HepG2 (cell line): ENCODE results near the gene OPN3. TPM values are rescaled to one million over a fixed set of nuclear protein-coding genes. Genes with fewer than 3 reads are reported as not detected.

ENCODE experiments used
- CHCHD3 ChIP-seq: sonication (generic); formaldehyde crosslinking; IDR thresholded peaks from 2 replicates; pipeline ENCODE4 v1.8.0; 2022; ENCODE audit warnings: mild to moderate bottlenecking, missing genetic modification reagents, moderate library complexity
- FOXA1 ChIP-seq, 2 experiments: fragments of 450-650 bp in 1 of 2; sonication (generic) in 1 of 2; formaldehyde crosslinking in 1 of 2; IDR thresholded peaks; 2 replicates each; pipeline versions ENCODE4 v1.4.0 to v1.6.1; 2016 to 2020; ENCODE audit warnings: missing genetic modification reagents in 1 of 2
- HOXA9 ChIP-seq: sonication (generic); formaldehyde crosslinking; IDR thresholded peaks from 2 replicates; pipeline ENCODE4 v1.8.1; 2022; ENCODE audit warnings: missing genetic modification reagents, mild to moderate bottlenecking, moderate library complexity, borderline replicate concordance
- MTF1 ChIP-seq: sonication (generic); formaldehyde crosslinking; IDR thresholded peaks from 2 replicates; pipeline ENCODE4 v1.5.0; 2020; ENCODE audit warnings: missing genetic modification reagents
- NFRKB ChIP-seq: fragments of 450-650 bp; IDR thresholded peaks from 2 replicates; pipeline ENCODE4 v1.6.1; 2017
- PAF1 ChIP-seq: IDR thresholded peaks from 2 replicates; pipeline ENCODE4 v1.6.1; 2016; ENCODE audit warnings: missing genetic modification reagents, missing compliant biosample characterization
- SAFB2 ChIP-seq: sonication (generic); formaldehyde crosslinking; IDR thresholded peaks from 2 replicates; pipeline ENCODE4 v1.5.1; 2020; ENCODE audit warnings: missing genetic modification reagents, low read depth, mild to moderate bottlenecking, borderline replicate concordance
- TOPORS ChIP-seq: sonication (generic); formaldehyde crosslinking; IDR thresholded peaks from 2 replicates; pipeline ENCODE4 v1.8.0; 2023; ENCODE audit warnings: mild to moderate bottlenecking, missing genetic modification reagents
- YEATS4 ChIP-seq: sonication (generic); formaldehyde crosslinking; IDR thresholded peaks from 2 replicates; pipeline ENCODE4 v1.4.0; 2020; ENCODE audit warnings: missing genetic modification reagents, borderline replicate concordance
- ZBTB3 ChIP-seq: sonication (generic); formaldehyde crosslinking; IDR thresholded peaks from 2 replicates; pipeline ENCODE4 v1.4.0; 2020; ENCODE audit warnings: low read depth, mild to moderate bottlenecking, moderate library complexity, missing genetic modification reagents, borderline replicate concordance
- ZBTB7A ChIP-seq: sonication (generic); formaldehyde crosslinking; IDR thresholded peaks from 2 replicates; pipeline ENCODE4 v1.8.0; 2022; ENCODE audit warnings: mild to moderate bottlenecking, missing genetic modification reagents
- ZNF180 ChIP-seq: sonication (generic); formaldehyde crosslinking; IDR thresholded peaks from 2 replicates; pipeline ENCODE4 v1.4.0; 2020; ENCODE audit warnings: low read depth, missing genetic modification reagents, borderline replicate concordance
- ZNF207 ChIP-seq: fragments of 450-650 bp; IDR thresholded peaks from 2 replicates; pipeline ENCODE4 v1.6.1; 2016; ENCODE audit warnings: antibody characterized with exemption, borderline replicate concordance
- ZNF816 ChIP-seq: sonication (generic); formaldehyde crosslinking; IDR thresholded peaks from 2 replicates; pipeline ENCODE4 v1.8.0; 2022; ENCODE audit warnings: missing genetic modification reagents, mild to moderate bottlenecking, borderline replicate concordance
- ZSCAN21 ChIP-seq: sonication (generic); formaldehyde crosslinking; IDR thresholded peaks from 2 replicates; pipeline ENCODE4 v1.8.0; 2022; ENCODE audit warnings: mild to moderate bottlenecking, missing genetic modification reagents, moderate library complexity, borderline replicate concordance
- ZSCAN30 ChIP-seq: sonication (generic); formaldehyde crosslinking; IDR thresholded peaks from 2 replicates; pipeline ENCODE4 v1.5.0; 2020; ENCODE audit warnings: mild to moderate bottlenecking, missing genetic modification reagents
- polyA plus RNA-seq, 8 experiments: library from polyadenylated mRNA; depleted of rRNA in 3 of 8; stranded (reverse) in 7 of 8; unstranded in 1 of 8; fragments of >200 nt; fragmentation: Illumina TruSeq in 4 of 8; extraction: Trizol in 4 of 8; gene quantifications; 2 replicates each; pipeline versions ENCODE4 v1.2.1 to v1.2.3, GENCODE V29; 2011 to 2016; ENCODE audit warnings: low read depth in 4 of 8, missing spikeins in 1 of 8, mixed read lengths in 1 of 8; ENCODE audit not compliant: insufficient read depth in 1 of 8
- total RNA-seq, 5 experiments: library from RNA; depleted of rRNA; stranded (reverse); fragments of >200 nt; fragmentation: Illumina TruSeq; extraction: Trizol; gene quantifications; 2 replicates each; pipeline ENCODE4 v1.2.3, GENCODE V29; 2016; ENCODE audit warnings: low read depth in 1 of 5
- TF ChIP-seq, protein P1 (sequence below): sonication (generic); formaldehyde crosslinking; IDR thresholded peaks from 2 replicates; pipeline ENCODE4 v1.4.0; 2020; ENCODE audit warnings: missing genetic modification reagents, borderline replicate concordance
- TF ChIP-seq, protein P2 (sequence below): IDR thresholded peaks from 2 replicates; pipeline ENCODE4 v1.6.1; 2016; ENCODE audit warnings: mild to moderate bottlenecking, missing biosample characterization, missing genetic modification reagents
- TF ChIP-seq, protein P3 (sequence below): IDR thresholded peaks from 2 replicates; pipeline ENCODE4 v1.6.1; 2016; ENCODE audit warnings: missing compliant biosample characterization, missing genetic modification reagents, borderline replicate concordance
- TF ChIP-seq, protein P4 (sequence below): sonication (generic); formaldehyde crosslinking; IDR thresholded peaks from 2 replicates; pipeline ENCODE4 v1.4.0; 2020; ENCODE audit warnings: mild to moderate bottlenecking, missing genetic modification reagents

OPN3 gene
- total and polyA plus RNA-seq, 2 of the 13 experiments (the other 11 are each of a cell fraction or from before 2014, with no cell fraction given): 17.4 to 23.0 TPM

DNA sequence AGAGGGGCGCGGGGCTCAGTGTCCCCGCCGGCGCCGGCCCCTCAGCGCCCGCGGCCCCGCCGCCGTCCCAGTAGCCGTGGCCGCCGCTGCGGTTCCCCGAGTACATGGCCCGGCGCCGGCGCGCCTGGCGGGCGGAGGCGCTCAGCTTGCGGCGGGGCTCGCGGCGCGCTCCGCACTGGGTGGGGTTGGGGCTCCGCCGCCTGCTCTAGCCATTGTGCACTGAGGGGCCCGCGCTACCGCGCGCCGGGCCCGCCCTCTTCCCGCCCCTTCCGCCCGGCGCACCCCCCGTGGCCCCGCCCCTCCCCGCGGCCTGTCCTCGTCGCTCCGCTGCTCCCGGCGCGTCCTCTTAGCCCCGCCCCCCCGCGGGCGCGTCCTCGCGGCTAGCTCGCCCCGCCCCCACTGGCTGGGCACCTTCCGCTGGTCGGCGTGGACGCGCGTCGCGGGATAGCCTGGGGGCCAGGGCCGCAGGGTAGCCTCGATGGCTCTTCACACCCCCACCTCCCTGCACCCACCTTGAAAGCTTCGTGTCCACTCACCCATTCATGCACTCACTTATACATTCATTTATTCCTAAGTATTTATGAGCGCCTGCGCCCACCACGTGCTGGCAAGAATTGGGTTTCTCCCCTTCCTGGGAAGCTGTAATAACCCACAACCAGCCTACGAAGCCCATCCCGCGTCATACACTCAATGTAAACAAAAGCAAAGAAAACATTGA is at the start of gene OPN3, which contains the start of gene CHML (continued):
- TF ChIP-seq, protein P1, sequence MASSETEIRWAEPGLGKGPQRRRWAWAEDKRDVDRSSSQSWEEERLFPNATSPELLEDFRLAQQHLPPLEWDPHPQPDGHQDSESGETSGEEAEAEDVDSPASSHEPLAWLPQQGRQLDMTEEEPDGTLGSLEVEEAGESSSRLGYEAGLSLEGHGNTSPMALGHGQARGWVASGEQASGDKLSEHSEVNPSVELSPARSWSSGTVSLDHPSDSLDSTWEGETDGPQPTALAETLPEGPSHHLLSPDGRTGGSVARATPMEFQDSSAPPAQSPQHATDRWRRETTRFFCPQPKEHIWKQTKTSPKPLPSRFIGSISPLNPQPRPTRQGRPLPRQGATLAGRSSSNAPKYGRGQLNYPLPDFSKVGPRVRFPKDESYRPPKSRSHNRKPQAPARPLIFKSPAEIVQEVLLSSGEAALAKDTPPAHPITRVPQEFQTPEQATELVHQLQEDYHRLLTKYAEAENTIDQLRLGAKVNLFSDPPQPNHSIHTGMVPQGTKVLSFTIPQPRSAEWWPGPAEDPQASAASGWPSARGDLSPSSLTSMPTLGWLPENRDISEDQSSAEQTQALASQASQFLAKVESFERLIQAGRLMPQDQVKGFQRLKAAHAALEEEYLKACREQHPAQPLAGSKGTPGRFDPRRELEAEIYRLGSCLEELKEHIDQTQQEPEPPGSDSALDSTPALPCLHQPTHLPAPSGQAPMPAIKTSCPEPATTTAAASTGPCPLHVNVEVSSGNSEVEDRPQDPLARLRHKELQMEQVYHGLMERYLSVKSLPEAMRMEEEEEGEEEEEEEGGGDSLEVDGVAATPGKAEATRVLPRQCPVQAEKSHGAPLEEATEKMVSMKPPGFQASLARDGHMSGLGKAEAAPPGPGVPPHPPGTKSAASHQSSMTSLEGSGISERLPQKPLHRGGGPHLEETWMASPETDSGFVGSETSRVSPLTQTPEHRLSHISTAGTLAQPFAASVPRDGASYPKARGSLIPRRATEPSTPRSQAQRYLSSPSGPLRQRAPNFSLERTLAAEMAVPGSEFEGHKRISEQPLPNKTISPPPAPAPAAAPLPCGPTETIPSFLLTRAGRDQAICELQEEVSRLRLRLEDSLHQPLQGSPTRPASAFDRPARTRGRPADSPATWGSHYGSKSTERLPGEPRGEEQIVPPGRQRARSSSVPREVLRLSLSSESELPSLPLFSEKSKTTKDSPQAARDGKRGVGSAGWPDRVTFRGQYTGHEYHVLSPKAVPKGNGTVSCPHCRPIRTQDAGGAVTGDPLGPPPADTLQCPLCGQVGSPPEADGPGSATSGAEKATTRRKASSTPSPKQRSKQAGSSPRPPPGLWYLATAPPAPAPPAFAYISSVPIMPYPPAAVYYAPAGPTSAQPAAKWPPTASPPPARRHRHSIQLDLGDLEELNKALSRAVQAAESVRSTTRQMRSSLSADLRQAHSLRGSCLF: peak; percentile 37; the same call in 1 of the 2 replicates
- no peak for TF ChIP-seq CHCHD3 (CRISPR knock-in tag)
- TF ChIP-seq SAFB2 (CRISPR knock-in tag): no peak
- TF ChIP-seq FOXA1 (IDR thresholded peaks at IDR 0.05): no peak
- TF ChIP-seq FOXA1 (CRISPR knock-in tag; IDR thresholded peaks at IDR 0.05): no peak
- no peak for TF ChIP-seq PAF1
- no peak for TF ChIP-seq ZBTB7A (CRISPR knock-in tag)
- TF ChIP-seq, protein P2, sequence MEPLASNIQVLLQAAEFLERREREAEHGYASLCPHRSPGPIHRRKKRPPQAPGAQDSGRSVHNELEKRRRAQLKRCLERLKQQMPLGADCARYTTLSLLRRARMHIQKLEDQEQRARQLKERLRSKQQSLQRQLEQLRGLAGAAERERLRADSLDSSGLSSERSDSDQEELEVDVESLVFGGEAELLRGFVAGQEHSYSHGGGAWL (CRISPR knock-in tag): 0 out of 2 replicates have a peak, but pooled peaks have one; percentile 38
- TF ChIP-seq YEATS4 (CRISPR knock-in tag): peak; percentile 70
- no peak for TF ChIP-seq ZNF207
- TF ChIP-seq, protein P3, sequence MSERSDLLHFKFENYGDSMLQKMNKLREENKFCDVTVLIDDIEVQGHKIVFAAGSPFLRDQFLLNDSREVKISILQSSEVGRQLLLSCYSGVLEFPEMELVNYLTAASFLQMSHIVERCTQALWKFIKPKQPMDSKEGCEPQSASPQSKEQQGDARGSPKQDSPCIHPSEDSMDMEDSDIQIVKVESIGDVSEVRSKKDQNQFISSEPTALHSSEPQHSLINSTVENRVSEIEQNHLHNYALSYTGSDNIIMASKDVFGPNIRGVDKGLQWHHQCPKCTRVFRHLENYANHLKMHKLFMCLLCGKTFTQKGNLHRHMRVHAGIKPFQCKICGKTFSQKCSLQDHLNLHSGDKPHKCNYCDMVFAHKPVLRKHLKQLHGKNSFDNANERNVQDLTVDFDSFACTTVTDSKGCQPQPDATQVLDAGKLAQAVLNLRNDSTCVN (CRISPR knock-in tag): no peak
- TF ChIP-seq TOPORS (CRISPR knock-in tag): no peak
- TF ChIP-seq ZSCAN30 (CRISPR knock-in tag): no peak
- no peak for TF ChIP-seq HOXA9 (CRISPR knock-in tag)
- peak; percentile 76; the same call in 1 of the 2 replicates for TF ChIP-seq ZNF816 (CRISPR knock-in tag)
- TF ChIP-seq ZNF180: no peak
- TF ChIP-seq MTF1 (CRISPR knock-in tag): no peak
- TF ChIP-seq, protein P4, sequence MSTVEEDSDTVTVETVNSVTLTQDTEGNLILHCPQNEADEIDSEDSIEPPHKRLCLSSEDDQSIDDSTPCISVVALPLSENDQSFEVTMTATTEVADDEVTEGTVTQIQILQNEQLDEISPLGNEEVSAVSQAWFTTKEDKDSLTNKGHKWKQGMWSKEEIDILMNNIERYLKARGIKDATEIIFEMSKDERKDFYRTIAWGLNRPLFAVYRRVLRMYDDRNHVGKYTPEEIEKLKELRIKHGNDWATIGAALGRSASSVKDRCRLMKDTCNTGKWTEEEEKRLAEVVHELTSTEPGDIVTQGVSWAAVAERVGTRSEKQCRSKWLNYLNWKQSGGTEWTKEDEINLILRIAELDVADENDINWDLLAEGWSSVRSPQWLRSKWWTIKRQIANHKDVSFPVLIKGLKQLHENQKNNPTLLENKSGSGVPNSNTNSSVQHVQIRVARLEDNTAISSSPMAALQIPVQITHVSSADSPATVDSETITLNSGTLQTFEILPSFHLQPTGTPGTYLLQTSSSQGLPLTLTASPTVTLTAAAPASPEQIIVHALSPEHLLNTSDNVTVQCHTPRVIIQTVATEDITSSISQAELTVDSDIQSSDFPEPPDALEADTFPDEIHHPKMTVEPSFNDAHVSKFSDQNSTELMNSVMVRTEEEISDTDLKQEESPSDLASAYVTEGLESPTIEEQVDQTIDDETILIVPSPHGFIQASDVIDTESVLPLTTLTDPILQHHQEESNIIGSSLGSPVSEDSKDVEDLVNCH (CRISPR knock-in tag): no peak
- TF ChIP-seq NFRKB: no peak
- no peak for TF ChIP-seq ZSCAN21
- no peak for TF ChIP-seq ZBTB3 (CRISPR knock-in tag)
